ENCODE data around the gene DOHH.

The DOHH gene

GRCh38 chr19:3476830-3477229 is 23.6 kb downstream of the DOHH start:
- no peaks in the 10 kb centered on the region for H3K36me3 ChIP-seq (ENCODE audit: control insufficient read depth in 1 of 2, insufficient read depth in 2 of 2, low read depth in 1 of 2, low read length in 2 of 2)
- WGBS = 73% methylated on average over 2 of the region's 2 CpGs
- H2BK5ac ChIP-seq (ENCODE audit: low read depth, low read length, poor library complexity, severe bottlenecking) = no peak overlapping the region
- H3K9ac ChIP-seq (ENCODE audit: low read length) = no peak overlapping the region
- no peak overlapping the region for H2BK120ac ChIP-seq (ENCODE audit: low read depth, low read length)
- H3K9me3 ChIP-seq (ENCODE audit: control insufficient read depth, low read length) = no peaks in the 10 kb centered on the region
- H2BK15ac ChIP-seq (ENCODE audit: low read depth, poor library complexity, severe bottlenecking) = no peak overlapping the region
- H3K79me1 ChIP-seq (replicated peaks; ENCODE audit: low read length, poor library complexity, severe bottlenecking) = no peaks in the 10 kb centered on the region
- no peak overlapping the region for H3K18ac ChIP-seq (ENCODE audit: low read depth in 1 of 2, low read length in 2 of 2)
- H2BK12ac ChIP-seq (ENCODE audit: low read length in 2 of 2) = no peak overlapping the region
- no peak overlapping the region for H2AFZ ChIP-seq (ENCODE audit: low read depth, low read length)
- H2AK5ac ChIP-seq (ENCODE audit: low read length, severe bottlenecking) = no peak overlapping the region
- no peak for DNase-seq
- no peak overlapping the region for H4K8ac ChIP-seq (ENCODE audit: low read length)
- no peak overlapping the region for H3K4me2 ChIP-seq (ENCODE audit: low read length, poor library complexity, severe bottlenecking)
- H3K4me1 ChIP-seq (ENCODE audit: control insufficient read depth, insufficient read depth, low read depth, low read length) = peaks cover 4% of the 10 kb centered on the region
- H3K27ac ChIP-seq (ENCODE audit: low read length, poor library complexity, severe bottlenecking) = no peak overlapping the region
- H3K23ac ChIP-seq (ENCODE audit: low read length in 2 of 2) = no peak overlapping the region
- H4K91ac ChIP-seq (ENCODE audit: low read length) = no peak overlapping the region
- peaks cover 38 to 64% of the 10 kb centered on the region in 2 experiments for H3K27me3 ChIP-seq (ENCODE audit: control insufficient read depth in 1 of 2, insufficient read depth in 1 of 2, low read length in 2 of 2)
- no peak overlapping the region for H3K4me3 ChIP-seq (ENCODE audit: insufficient read depth in 1 of 2, low read depth in 1 of 2, low read length in 2 of 2)
- H3K4ac ChIP-seq (ENCODE audit: low read depth in 1 of 2, low read length in 2 of 2) = no peak overlapping the region
- H3K14ac ChIP-seq (ENCODE audit: low read length in 2 of 2) = no peak overlapping the region

DNA sequence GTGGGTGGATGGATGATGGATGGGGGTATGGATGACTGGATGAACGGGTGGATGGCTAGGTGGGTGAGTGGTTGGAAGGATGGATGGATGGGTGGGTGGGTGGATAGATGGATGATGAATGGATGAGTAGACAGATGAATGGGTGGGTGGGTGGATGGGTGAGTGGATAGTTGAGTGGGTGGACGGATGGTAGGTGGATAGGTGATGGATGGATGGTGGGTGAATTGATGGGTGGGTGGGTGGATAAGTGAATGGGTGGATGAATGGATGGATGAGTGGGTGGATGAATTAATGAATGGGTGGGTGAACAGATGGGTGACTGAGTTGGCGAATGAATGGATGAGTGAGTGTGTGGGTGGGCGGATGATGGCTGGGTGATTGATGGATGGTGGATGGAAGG is 25.0 kb downstream of the DOHH start:
- Histone ChIP-seq H3K79me1 (replicated peaks; ENCODE audit: low read length, poor library complexity, severe bottlenecking) (no peaks in the 10 kb centered on the region), H3K4me1 (ENCODE audit: control insufficient read depth, insufficient read depth, low read depth, low read length) (no peaks in the 10 kb centered on the region), H3K4ac (ENCODE audit: low read depth in 1 of 2, low read length in 2 of 2) (no peak overlapping the region), H3K36me3 (ENCODE audit: control insufficient read depth in 1 of 2, insufficient read depth in 2 of 2, low read depth in 1 of 2, low read length in 2 of 2) (no peaks in the 10 kb centered on the region), H3K9me3 (ENCODE audit: control insufficient read depth, low read length) (no peaks in the 10 kb centered on the region), H3K27ac (ENCODE audit: low read length, poor library complexity, severe bottlenecking) (no peak overlapping the region), H2AK5ac (ENCODE audit: low read length, severe bottlenecking) (no peak overlapping the region), H3K9ac (ENCODE audit: low read length) (no peak overlapping the region), H2AFZ (ENCODE audit: low read depth, low read length) (no peak overlapping the region), H4K8ac (ENCODE audit: low read length) (no peak overlapping the region), H3K27me3 (ENCODE audit: control insufficient read depth in 1 of 2, insufficient read depth in 1 of 2, low read length in 2 of 2) (peaks cover 32 to 50% of the 10 kb centered on the region in 2 experiments), H2BK15ac (ENCODE audit: low read depth, poor library complexity, severe bottlenecking) (no peak overlapping the region), H3K18ac (ENCODE audit: low read depth in 1 of 2, low read length in 2 of 2) (no peak overlapping the region), H2BK120ac (ENCODE audit: low read depth, low read length) (no peak overlapping the region), H3K4me3 (ENCODE audit: insufficient read depth in 1 of 2, low read depth in 1 of 2, low read length in 2 of 2) (no peak overlapping the region), H3K23ac (ENCODE audit: low read length in 2 of 2) (no peak overlapping the region), H4K91ac (ENCODE audit: low read length) (no peak overlapping the region), H2BK5ac (ENCODE audit: low read depth, low read length, poor library complexity, severe bottlenecking) (no peak overlapping the region), H3K14ac (ENCODE audit: low read length in 2 of 2) (no peak overlapping the region), H3K4me2 (ENCODE audit: low read length, poor library complexity, severe bottlenecking) (no peak overlapping the region), H2BK12ac (ENCODE audit: low read length in 2 of 2) (no peak overlapping the region)
- no peak for DNase-seq
- 71% methylated on average over 4 of the region's 4 CpGs for WGBS

DNA sequence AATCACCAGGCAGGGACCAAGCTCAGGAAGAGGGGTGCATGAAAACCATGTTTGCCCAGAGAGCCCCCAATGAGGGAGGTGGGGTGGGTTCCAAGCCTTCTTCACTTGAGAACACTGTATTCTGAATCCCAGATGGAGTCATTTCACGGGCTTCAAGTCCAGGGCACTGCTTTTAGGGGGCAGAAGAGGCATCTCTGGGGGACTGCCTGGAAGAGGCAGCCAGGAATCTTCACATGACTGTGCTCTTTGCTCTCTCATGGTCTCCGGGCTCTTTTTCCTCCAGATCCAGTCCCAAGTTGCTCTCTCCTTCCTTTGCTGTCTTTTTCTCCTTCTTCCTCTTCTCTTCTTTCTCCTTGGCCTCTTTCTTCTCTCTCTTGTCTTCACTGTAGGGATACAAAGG is 25.9 kb downstream of the DOHH start:
- Histone ChIP-seq H3K4ac (ENCODE audit: low read depth in 1 of 2, low read length in 2 of 2) (no peak overlapping the region), H3K9me3 (ENCODE audit: control insufficient read depth, low read length) (no peaks in the 10 kb centered on the region), H3K23ac (ENCODE audit: low read length in 2 of 2) (no peak overlapping the region), H3K9ac (ENCODE audit: low read length) (no peak overlapping the region), H3K18ac (ENCODE audit: low read depth in 1 of 2, low read length in 2 of 2) (no peak overlapping the region), H3K4me1 (ENCODE audit: control insufficient read depth, insufficient read depth, low read depth, low read length) (no peaks in the 10 kb centered on the region), H2BK120ac (ENCODE audit: low read depth, low read length) (no peak overlapping the region), H2AFZ (ENCODE audit: low read depth, low read length) (no peak overlapping the region), H4K91ac (ENCODE audit: low read length) (no peak overlapping the region), H2BK5ac (ENCODE audit: low read depth, low read length, poor library complexity, severe bottlenecking) (no peak overlapping the region), H3K4me2 (ENCODE audit: low read length, poor library complexity, severe bottlenecking) (no peak overlapping the region), H2AK5ac (ENCODE audit: low read length, severe bottlenecking) (no peak overlapping the region), H3K14ac (ENCODE audit: low read length in 2 of 2) (no peak overlapping the region), H3K27me3 (ENCODE audit: control insufficient read depth in 1 of 2, insufficient read depth in 1 of 2, low read length in 2 of 2) (peaks cover 32 to 47% of the 10 kb centered on the region in 2 experiments), H4K8ac (ENCODE audit: low read length) (no peak overlapping the region), H3K36me3 (ENCODE audit: control insufficient read depth in 1 of 2, insufficient read depth in 2 of 2, low read depth in 1 of 2, low read length in 2 of 2) (no peaks in the 10 kb centered on the region), H2BK15ac (ENCODE audit: low read depth, poor library complexity, severe bottlenecking) (no peak overlapping the region), H3K79me1 (replicated peaks; ENCODE audit: low read length, poor library complexity, severe bottlenecking) (no peaks in the 10 kb centered on the region), H3K27ac (ENCODE audit: low read length, poor library complexity, severe bottlenecking) (no peak overlapping the region), H2BK12ac (ENCODE audit: low read length in 2 of 2) (no peak overlapping the region), H3K4me3 (ENCODE audit: insufficient read depth in 1 of 2, low read depth in 1 of 2, low read length in 2 of 2) (no peak overlapping the region)
- DNase-seq = no peak
- WGBS = 54% methylated on average over 2 of the region's 2 CpGs

GRCh38 chr19:3474010-3474409 is 26.5 kb downstream of the DOHH start:
- Histone ChIP-seq H2AFZ (ENCODE audit: low read depth, low read length) (no peak overlapping the region), H2AK5ac (ENCODE audit: low read length, severe bottlenecking) (no peak overlapping the region), H3K79me1 (replicated peaks; ENCODE audit: low read length, poor library complexity, severe bottlenecking) (no peaks in the 10 kb centered on the region), H3K9ac (ENCODE audit: low read length) (no peak overlapping the region), H3K4me1 (ENCODE audit: control insufficient read depth, insufficient read depth, low read depth, low read length) (no peaks in the 10 kb centered on the region), H2BK15ac (ENCODE audit: low read depth, poor library complexity, severe bottlenecking) (no peak overlapping the region), H3K27me3 (ENCODE audit: control insufficient read depth in 1 of 2, insufficient read depth in 1 of 2, low read length in 2 of 2) (peaks cover 32 to 43% of the 10 kb centered on the region in 2 experiments), H2BK5ac (ENCODE audit: low read depth, low read length, poor library complexity, severe bottlenecking) (no peak overlapping the region), H2BK12ac (ENCODE audit: low read length in 2 of 2) (no peak overlapping the region), H3K4me2 (ENCODE audit: low read length, poor library complexity, severe bottlenecking) (no peak overlapping the region), H3K14ac (ENCODE audit: low read length in 2 of 2) (no peak overlapping the region), H4K8ac (ENCODE audit: low read length) (no peak overlapping the region), H3K36me3 (ENCODE audit: control insufficient read depth in 1 of 2, insufficient read depth in 2 of 2, low read depth in 1 of 2, low read length in 2 of 2) (no peaks in the 10 kb centered on the region), H4K91ac (ENCODE audit: low read length) (no peak overlapping the region), H3K27ac (ENCODE audit: low read length, poor library complexity, severe bottlenecking) (no peak overlapping the region), H3K4me3 (ENCODE audit: insufficient read depth in 1 of 2, low read depth in 1 of 2, low read length in 2 of 2) (no peak overlapping the region), H3K9me3 (ENCODE audit: control insufficient read depth, low read length) (no peaks in the 10 kb centered on the region), H3K4ac (ENCODE audit: low read depth in 1 of 2, low read length in 2 of 2) (no peak overlapping the region), H2BK120ac (ENCODE audit: low read depth, low read length) (no peak overlapping the region), H3K18ac (ENCODE audit: low read depth in 1 of 2, low read length in 2 of 2) (no peak overlapping the region), H3K23ac (ENCODE audit: low read length in 2 of 2) (no peak overlapping the region)
- WGBS = 87% methylated on average over 8 of the region's 8 CpGs
- DNase-seq = no peak

Data from mesenchymal stem cell (in vitro differentiated cells and primary cell).